Activated CD4-positive, alpha-beta memory T cell treated with anti-CD3 and anti-CD28 coated beads for 36 hours (primary cell): Measurements from ENCODE around the gene RASSF8. TPM values are rescaled to one million over a fixed set of nuclear protein-coding genes. Genes with fewer than 3 reads are reported as not detected.

Experiments
- CTCF ChIA-PET: fragments of 350-600 bp; sonication (Branson Sonifier 250); formaldehyde crosslinking; loops from one replicate; lab custom pipeline; 2021; ENCODE audit warnings: antibody characterized with exemption, inconsistent platforms; lab: Charles Lee
- POLR2A ChIA-PET: fragments of 350-600 bp; sonication (Branson Sonifier 250); formaldehyde crosslinking; loops from one replicate; lab custom pipeline; 2021; ENCODE audit warnings: antibody characterized with exemption; lab: Charles Lee
- DNase-seq: peaks from one replicate; pipeline ENCODE4 v3.0.0-alpha.2; 2020
- H3K27ac Mint-ChIP-seq: one replicate; pipeline ENCODE4 v1.8.0; 2021; ENCODE audit warnings: mixed read lengths
- H3K27me3 Mint-ChIP-seq: one replicate; pipeline ENCODE4 v1.8.0; 2021; ENCODE audit warnings: mixed read lengths
- H3K36me3 Mint-ChIP-seq: one replicate; pipeline ENCODE4 v1.8.0; 2021; ENCODE audit warnings: mixed read lengths
- H3K4me1 Mint-ChIP-seq: one replicate; pipeline ENCODE4 v1.8.0; 2021; ENCODE audit warnings: low read depth, mixed read lengths
- H3K4me3 Mint-ChIP-seq: one replicate; pipeline ENCODE4 v1.8.0; 2021; ENCODE audit warnings: mild to moderate bottlenecking, mixed read lengths
- H3K9me3 Mint-ChIP-seq: one replicate; pipeline ENCODE4 v1.8.0; 2021; ENCODE audit warnings: mixed read lengths
- intact Hi-C: fragments of 100-400 bp; cut with micrococcal nuclease; formaldehyde crosslinking; loops from one replicate; pipeline ENCODE4 v1.15.1; 2023
- total RNA-seq, 2 experiments: library from RNA; stranded (reverse); gene quantifications; one replicate each; pipeline ENCODE4 v1.2.3, GENCODE V29; 2021

RASSF8 gene
- total RNA-seq, 2 experiments from 2014 or later = 0.26 to 0.29 TPM

- Mint-ChIP-seq H3K4me3 (no peak overlapping the region), H3K36me3 (no peaks in the 10 kb centered on the region), H3K4me1 (no peaks in the 10 kb centered on the region), H3K27ac (no peak overlapping the region), H3K27me3 (peaks cover 33% of the 10 kb centered on the region), H3K9me3 (no peaks in the 10 kb centered on the region)
- intact Hi-C loops = no loop called here
- POLR2A ChIA-PET = no interaction called here
- no peak for DNase-seq
- CTCF ChIA-PET = no interaction called here
These were observed 11.6 kb downstream of the RASSF8 start for GRCh38 chr12:25970082-25970481.

DNA sequence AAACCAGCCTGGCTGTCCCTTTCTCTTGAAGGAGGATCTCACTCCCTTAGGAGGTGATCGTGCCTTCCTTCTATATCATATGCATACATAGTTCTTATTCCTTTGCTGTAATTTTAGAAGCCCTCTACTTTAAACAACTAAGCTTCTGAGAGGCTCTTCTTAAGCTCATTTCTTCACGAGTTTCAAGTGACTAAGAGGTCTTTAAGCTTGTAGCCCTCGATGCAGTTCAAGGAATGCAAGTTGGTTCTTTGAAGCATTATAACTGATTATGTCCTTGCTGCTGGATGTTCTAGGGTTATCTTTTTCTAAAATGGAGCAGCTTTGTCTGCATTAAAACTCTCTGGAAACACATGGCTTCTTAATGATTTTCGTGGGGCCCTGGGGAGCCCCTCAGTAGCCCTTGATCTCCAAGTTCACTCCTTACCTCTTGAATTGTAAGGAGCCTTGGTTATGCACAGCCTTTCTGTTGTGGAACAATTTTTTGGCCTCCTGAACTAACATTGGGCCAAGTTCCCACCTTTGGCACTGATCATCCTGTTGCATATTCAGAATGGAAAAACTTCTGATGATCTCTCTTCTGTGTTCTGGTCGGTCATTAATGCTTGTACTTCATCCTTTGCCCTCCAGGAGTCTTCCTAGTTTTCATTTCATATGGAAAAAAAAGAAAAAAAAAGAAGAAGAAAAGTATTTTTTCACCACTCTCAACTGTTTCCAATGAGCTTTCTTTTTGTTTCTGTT, 12.6 kb downstream of the RASSF8 start:
- Mint-ChIP-seq H3K4me3 (no peak overlapping the region), H3K27me3 (peaks cover 30% of the 10 kb centered on the region), H3K9me3 (no peaks in the 10 kb centered on the region), H3K27ac (no peak overlapping the region), H3K36me3 (no peaks in the 10 kb centered on the region), H3K4me1 (no peaks in the 10 kb centered on the region)
- intact Hi-C loops = no loop called here
- ChIA-PET POLR2A (no interaction called here), CTCF (no interaction called here)
- no peak for DNase-seq

- no peak for DNase-seq
- intact Hi-C loops = no loop called here
- no peaks in the 10 kb centered on the region for H3K36me3 Mint-ChIP-seq
- ChIA-PET CTCF (no interaction called here), POLR2A (no interaction called here)
- no peaks in the 10 kb centered on the region for H3K9me3 Mint-ChIP-seq
- peaks cover 30% of the 10 kb centered on the region for H3K27me3 Mint-ChIP-seq
- no peak overlapping the region for H3K4me3 Mint-ChIP-seq
- H3K27ac Mint-ChIP-seq = no peak overlapping the region
- no peaks in the 10 kb centered on the region for H3K4me1 Mint-ChIP-seq
These were observed 13.2 kb downstream of the RASSF8 start for GRCh38 chr12:25971654-25972041.

DNA sequence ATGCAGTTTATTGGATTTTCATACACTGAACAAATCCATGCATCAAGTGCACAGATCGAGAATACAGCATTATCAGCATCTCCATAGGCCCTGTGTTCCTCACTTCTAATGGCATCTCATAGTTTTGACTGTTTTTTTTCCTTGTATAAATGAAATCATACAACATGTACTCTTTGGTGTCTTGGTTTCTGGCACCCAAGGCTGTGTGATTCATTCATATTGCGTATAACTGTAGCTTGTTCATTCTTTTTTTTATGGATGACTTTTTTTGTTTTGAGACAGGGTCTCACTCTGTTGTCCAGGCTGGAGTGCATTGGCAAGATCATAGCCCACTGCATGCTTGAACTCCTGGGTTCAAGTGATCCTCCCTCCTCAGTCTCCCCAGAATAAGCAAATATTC, 14.3 kb downstream of the RASSF8 start:
- Mint-ChIP-seq H3K4me1 (no peaks in the 10 kb centered on the region), H3K36me3 (no peaks in the 10 kb centered on the region), H3K27me3 (peaks cover 30% of the 10 kb centered on the region), H3K9me3 (no peaks in the 10 kb centered on the region), H3K4me3 (no peak overlapping the region), H3K27ac (no peak overlapping the region)
- intact Hi-C loops = no loop called here
- POLR2A ChIA-PET = no interaction called here
- no peak for DNase-seq
- CTCF ChIA-PET = no interaction called here

- Mint-ChIP-seq H3K27me3 (peaks cover 21% of the 10 kb centered on the region), H3K27ac (no peak overlapping the region), H3K36me3 (no peaks in the 10 kb centered on the region), H3K4me1 (no peaks in the 10 kb centered on the region), H3K9me3 (no peaks in the 10 kb centered on the region), H3K4me3 (no peak overlapping the region)
- intact Hi-C loops = no loop called here
- no peak for DNase-seq
- POLR2A ChIA-PET = no interaction called here
- CTCF ChIA-PET = no interaction called here
These were observed 16.7 kb downstream of the RASSF8 start for GRCh38 chr12:25975179-25975578.

DNA sequence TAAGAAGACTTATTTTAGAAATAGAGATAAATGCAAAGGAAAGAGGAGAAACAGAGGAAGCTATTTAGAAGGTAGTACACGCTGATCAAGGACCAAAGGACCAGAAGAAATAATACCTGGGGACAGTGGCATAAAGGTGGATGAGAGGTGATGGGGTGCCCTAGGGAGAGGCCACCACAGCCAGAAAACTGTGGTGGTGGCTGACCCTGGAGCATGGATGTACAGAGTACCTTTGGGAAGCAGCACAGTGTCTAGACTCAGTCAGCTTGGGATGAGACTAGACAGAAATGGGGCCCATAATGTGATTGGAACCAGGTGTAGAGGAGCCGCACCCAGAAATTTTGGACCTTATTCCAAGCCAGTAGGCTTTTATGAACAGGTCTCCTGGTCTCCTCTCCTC, 17.2 kb downstream of the RASSF8 start:
- H3K4me3 Mint-ChIP-seq = no peak overlapping the region
- H3K9me3 Mint-ChIP-seq = no peaks in the 10 kb centered on the region
- H3K36me3 Mint-ChIP-seq = no peaks in the 10 kb centered on the region
- intact Hi-C loops = no loop called here
- H3K4me1 Mint-ChIP-seq = no peaks in the 10 kb centered on the region
- POLR2A ChIA-PET = no interaction called here
- peaks cover 17% of the 10 kb centered on the region for H3K27me3 Mint-ChIP-seq
- no peak for DNase-seq
- H3K27ac Mint-ChIP-seq = no peak overlapping the region
- CTCF ChIA-PET = no interaction called here

- H3K27ac Mint-ChIP-seq = no peak overlapping the region
- intact Hi-C loops = no loop called here
- ChIA-PET POLR2A (no interaction called here), CTCF (no interaction called here)
- no peaks in the 10 kb centered on the region for H3K4me1 Mint-ChIP-seq
- H3K27me3 Mint-ChIP-seq = peaks cover 16% of the 10 kb centered on the region
- DNase-seq = no peak
- H3K9me3 Mint-ChIP-seq = no peaks in the 10 kb centered on the region
- H3K4me3 Mint-ChIP-seq = no peak overlapping the region
- no peaks in the 10 kb centered on the region for H3K36me3 Mint-ChIP-seq
These were observed 17.8 kb downstream of the RASSF8 start for GRCh38 chr12:25976289-25976688.

- intact Hi-C loops = no loop called here
- Mint-ChIP-seq H3K9me3 (no peaks in the 10 kb centered on the region), H3K4me1 (no peaks in the 10 kb centered on the region), H3K27ac (no peak overlapping the region), H3K36me3 (no peaks in the 10 kb centered on the region), H3K27me3 (peaks cover 16% of the 10 kb centered on the region), H3K4me3 (no peak overlapping the region)
- DNase-seq = no peak
- POLR2A ChIA-PET = no interaction called here
- CTCF ChIA-PET = no interaction called here
These were observed 18.6 kb downstream of the RASSF8 start for GRCh38 chr12:25977047-25977446.

- no peak overlapping the region for H3K4me3 Mint-ChIP-seq
- H3K27me3 Mint-ChIP-seq = peaks cover 12% of the 10 kb centered on the region
- H3K4me1 Mint-ChIP-seq = no peaks in the 10 kb centered on the region
- POLR2A ChIA-PET = no interaction called here
- no peaks in the 10 kb centered on the region for H3K9me3 Mint-ChIP-seq
- CTCF ChIA-PET = no interaction called here
- no peak overlapping the region for H3K27ac Mint-ChIP-seq
- no peaks in the 10 kb centered on the region for H3K36me3 Mint-ChIP-seq
- intact Hi-C loops = no loop called here
- DNase-seq = no peak
These were observed 20.6 kb downstream of the RASSF8 start for GRCh38 chr12:25979059-25979458.

- Mint-ChIP-seq H3K4me1 (no peaks in the 10 kb centered on the region), H3K9me3 (no peaks in the 10 kb centered on the region), H3K4me3 (no peak overlapping the region), H3K27me3 (peaks cover 11% of the 10 kb centered on the region), H3K27ac (no peak overlapping the region), H3K36me3 (no peaks in the 10 kb centered on the region)
- POLR2A ChIA-PET = no interaction called here
- intact Hi-C loops = no loop called here
- CTCF ChIA-PET = no interaction called here
- DNase-seq = no peak
These were observed 21.1 kb downstream of the RASSF8 start for GRCh38 chr12:25979563-25979962.

- Mint-ChIP-seq H3K4me3 (no peak overlapping the region), H3K36me3 (no peaks in the 10 kb centered on the region), H3K9me3 (no peaks in the 10 kb centered on the region), H3K27me3 (peaks cover 7% of the 10 kb centered on the region), H3K27ac (no peak overlapping the region), H3K4me1 (no peaks in the 10 kb centered on the region)
- ChIA-PET POLR2A (no interaction called here), CTCF (no interaction called here)
- intact Hi-C loops = no loop called here
- no peak for DNase-seq
These were observed 21.6 kb downstream of the RASSF8 start for GRCh38 chr12:25980035-25980434.

GRCh38 chr12:25981597-25981996, 23.1 kb downstream of the RASSF8 start:
- ChIA-PET POLR2A (no interaction called here), CTCF (no interaction called here)
- no peaks in the 10 kb centered on the region for H3K4me1 Mint-ChIP-seq
- DNase-seq = no peak
- H3K36me3 Mint-ChIP-seq = no peaks in the 10 kb centered on the region
- H3K9me3 Mint-ChIP-seq = no peaks in the 10 kb centered on the region
- no peak overlapping the region for H3K4me3 Mint-ChIP-seq
- no peak overlapping the region for H3K27ac Mint-ChIP-seq
- H3K27me3 Mint-ChIP-seq = peaks cover 6% of the 10 kb centered on the region
- intact Hi-C loops = no loop called here

- H3K36me3 Mint-ChIP-seq = no peaks in the 10 kb centered on the region
- peaks cover 6% of the 10 kb centered on the region for H3K27me3 Mint-ChIP-seq
- intact Hi-C loops = no loop called here
- no peaks in the 10 kb centered on the region for H3K4me1 Mint-ChIP-seq
- no peak for DNase-seq
- CTCF ChIA-PET = no interaction called here
- H3K27ac Mint-ChIP-seq = no peak overlapping the region
- H3K4me3 Mint-ChIP-seq = no peak overlapping the region
- POLR2A ChIA-PET = no interaction called here
- H3K9me3 Mint-ChIP-seq = no peaks in the 10 kb centered on the region
These were observed 23.9 kb downstream of the RASSF8 start for GRCh38 chr12:25982416-25982815.
